GM10266 (cell line): ENCODE measurements around the gene TP53I13.
A peak's percentile ranks its signal among the peaks of the same experiment; 100 is the strongest.
"Not testable (repeated sequence)": the region's sequence is repeated elsewhere in the genome, so short reads cannot be mapped to it uniquely, and the experiment has no call there.

Experiments
- DNase-seq: peaks from one replicate; pipeline ENCODE4 v3.0.0; 2012; ENCODE audit errors: extremely low spot score
- CTCF ChIP-seq: IDR thresholded peaks from 2 replicates; pipeline ENCODE4 v1.5.1; 2012; ENCODE audit warnings: mild to moderate bottlenecking, low read depth; ENCODE audit not compliant: control insufficient read depth, insufficient read depth; ENCODE audit errors: missing control alignments

TP53I13 gene

GRCh38 chr17:29549177-29549923, 19.2 kb upstream of the TP53I13 start:
- DNase-seq, result peak; percentile 63

GRCh38 chr17:29555840-29556239, 12.7 kb upstream of the TP53I13 start:
- DNase-seq, result no peak

More at GRCh38 chr17:29549177-29549923, 19.2 kb upstream of the TP53I13 start:
- TF ChIP-seq CTCF, result no peak

GRCh38 chr17:29557085-29557738, 11.3 kb upstream of the TP53I13 start:
- no peak for DNase-seq
- TF ChIP-seq CTCF, result no peak

More at GRCh38 chr17:29555840-29556239, 12.7 kb upstream of the TP53I13 start:
- TF ChIP-seq CTCF, result no peak

- TF ChIP-seq CTCF, result no peak
- no peak for DNase-seq
Measured at GRCh38 chr17:29557739-29558116, 10.8 kb upstream of the TP53I13 start.

GRCh38 chr17:29558139-29558538, 10.4 kb upstream of the TP53I13 start:
- not testable (repeated sequence) for DNase-seq

GRCh38 chr17:29559640-29560039, 8.9 kb upstream of the TP53I13 start:
- no peak for DNase-seq
- TF ChIP-seq CTCF, result peak; percentile 12

- no peak for TF ChIP-seq CTCF
- DNase-seq, result peak; percentile 28
Measured at GRCh38 chr17:29560316-29560715, 8.2 kb upstream of the TP53I13 start.
